Heart left ventricle (tissue), 16 donors: ENCODE measurements around the gene SCYL1. TPM values are rescaled to one million over a fixed set of nuclear protein-coding genes. Genes with fewer than 3 reads are reported as not detected.
A peak's percentile ranks its signal among the peaks of the same experiment; 100 is the strongest.

Source experiments
- ATAC-seq, 4 donors: fragments of 200-7000 bp; cut with Tn5 transposase; one replicate each; pipeline ENCODE4 v1.9.1; 2020 to 2022; ENCODE audit warnings: moderate library complexity in 4 of 4, mild to moderate bottlenecking in 3 of 4, moderate number of reproducible peaks in 1 of 4
- DNase-seq, 5 donors: peaks; one replicate each; pipeline ENCODE4 v3.0.0-alpha.2; 2020
- H3K27ac ChIP-seq, 12 donors: fragments of 200-600 bp; sonication (generic) in 4 of 12; one replicate each; pipeline versions ENCODE4 v1.5.0 to v1.8.0; 2016 to 2022; ENCODE audit warnings: mild to moderate bottlenecking in 2 of 12
- H3K27me3 ChIP-seq, 9 donors: fragments of 200-600 bp; sonication (generic) in 2 of 9; one replicate each; pipeline versions ENCODE4 v1.5.1 to v1.8.0; 2016 to 2022; ENCODE audit warnings: mild to moderate bottlenecking in 3 of 9
- H3K36me3 ChIP-seq, 9 donors: fragments of 200-600 bp; sonication (generic) in 2 of 9; one replicate each; pipeline versions ENCODE4 v1.5.0 to v1.8.0; 2018 to 2022; ENCODE audit warnings: mild to moderate bottlenecking in 2 of 9
- H3K4me1 ChIP-seq, 12 donors: fragments of 200-600 bp; sonication (generic) in 4 of 12; one replicate each; pipeline versions ENCODE4 v1.5.0 to v1.8.0; 2016 to 2022; ENCODE audit warnings: mild to moderate bottlenecking in 3 of 12
- H3K4me3 ChIP-seq, 12 donors: fragments of 200-600 bp; sonication (generic) in 4 of 12; one replicate each; pipeline versions ENCODE4 v1.5.0 to v1.8.0; 2017 to 2022; ENCODE audit warnings: mild to moderate bottlenecking in 9 of 12, moderate library complexity in 4 of 12
- H3K9me3 ChIP-seq, 12 donors: fragments of 200-600 bp; sonication (generic) in 4 of 12; one replicate each; pipeline versions ENCODE4 v1.5.0 to v1.8.0; 2016 to 2022; ENCODE audit warnings: mild to moderate bottlenecking in 1 of 12
- CTCF ChIP-seq, 12 donors: fragments of 200-600 bp; sonication (generic) in 4 of 12; IDR thresholded peaks; one replicate each; pipeline versions ENCODE4 v1.5.0 to v1.8.0; 2018 to 2022; ENCODE audit warnings: antibody characterized with exemption in 12 of 12, mild to moderate bottlenecking in 5 of 12
- POLR2A ChIP-seq, 2 donors: fragments of 450-650 bp; IDR thresholded peaks; one replicate each; pipeline ENCODE4 v1.6.1; 2017; ENCODE audit warnings: antibody characterized with exemption in 2 of 2, mild to moderate bottlenecking in 2 of 2, moderate library complexity in 2 of 2
- WGBS, 4 donors: extraction: QIAGEN DNeasy Blood & Tissue Kit in 2 of 4; methylation state at CpG; one replicate each; pipeline versions ENCODE4 v1.1.5 to v1.1.7; 2013 to 2018; 5-methylcytosine and 5-hydroxymethylcytosine counted together
- intact Hi-C, 10 donors: fragments of 100-400 bp; cut with DNase I; formaldehyde crosslinking; loops; one replicate each; pipeline versions ENCODE4 v1.11.1 to v1.14.2; 2022
- polyA plus RNA-seq, 2 donors: library from polyadenylated mRNA; stranded (reverse); fragments of 200-250 nt; gene quantifications; one replicate each; pipeline ENCODE4 v1.2.3, GENCODE V29; 2013
- total RNA-seq, 9 donors: library from RNA; depleted of rRNA in 2 of 9; stranded (reverse); fragments of >200 nt in 2 of 9; fragmentation: NEBNext Ultra II Directional in 3 of 9; extraction: Animal tissue kit (Norgen Biotek cat#: 25700) in 3 of 9; gene quantifications; one replicate each; pipeline versions ENCODE4 v1.1.0 to v1.2.4, GENCODE V29; 2016 to 2023
- donor health status: ischemic (EF 13 %, LVEDD 7.1; RV severe dilation, severe dysfunction).
- donor health status: healthy with polysubstance abuse.
- donor health status: DM: no; HTN: yes; CAD: no.
- donor health status: DM: no; HTN: no; CAD: no.
- donor health status: ischemic (EF 25% LVEDD 6.9; RV normal size, moderate dysfunction).
- donor health status: ischemic (EF 25% LVEDD 5.7; RV mildly dilated, moderate dysfunction).
- donor health status: healthy.
- donor health status: DM: yes; HTN: yes; CAD: no.
- donor health status: ischemic (EF 35%, LVEDD 5.7; RV mildly dilated, moderate dysfunction).
- donor health status: nonischemic (EF 11% LVEDD 7.7; RV severe dilation, severe dysfunction).
- donor health status: DM: yes; HTN: yes; CAD: no.
- donor health status: PGD.
- donor health status: ischemic (EF 29% LVEDD 5.4; RV normal size, mild dysfunction).
- donor health status: nonischemic (EF 23%, LVEDD 6.1; RV moderate dilation, normal function).

Gene SCYL1
- total and polyA plus RNA-seq, 11 donors, result 51.6 to 135 (median 64.2) TPM

- WGBS, 4 donors, result 0 to 1% (median 0%) methylated on average over 3 of the region's 3 CpGs
- Histone ChIP-seq H3K27ac (peak overlapping the region; percentile 90 to 100 (median 99)), H3K4me3 (peak overlapping the region; percentile 70 to 90 (median 81)), H3K36me3 (peaks cover 15 to 66% (median 56%) of the 10 kb centered on the region in 9 donors), H3K4me1 (peaks cover 0 to 36% (median 22%) of the 10 kb centered on the region in 12 donors), H3K9me3 (no peaks in the 10 kb centered on the region), H3K27me3 (no peaks in the 10 kb centered on the region)
- intact Hi-C loops, result no loop called here
- peak in 1 of 2 donors; percentile 9 for TF ChIP-seq POLR2A (IDR thresholded peaks at IDR 0.05)
- TF ChIP-seq CTCF (IDR thresholded peaks at IDR 0.05), result no peak
- DNase-seq (peak in 1 of 5 donors; percentile 18), ATAC-seq (no peak)
Measured at GRCh38 chr11:65501472-65502273, 23.2 kb upstream of the SCYL1 start.

- TF ChIP-seq CTCF (IDR thresholded peaks at IDR 0.05) (no peak), POLR2A (IDR thresholded peaks at IDR 0.05) (no peak)
- intact Hi-C loops, result no loop called here
- H3K27me3 ChIP-seq, result no peaks in the 10 kb centered on the region
- ATAC-seq (no peak), DNase-seq (no peak)
- peak overlapping the region; percentile 70 to 90 (median 81) for H3K4me3 ChIP-seq
- H3K27ac ChIP-seq, result peak overlapping the region in 11 of 12 donors; percentile 27 to 100 (median 99)
- H3K4me1 ChIP-seq, result peaks cover 0 to 36% (median 20%) of the 10 kb centered on the region in 12 donors
- H3K9me3 ChIP-seq, result no peaks in the 10 kb centered on the region
- peaks cover 15 to 69% (median 58%) of the 10 kb centered on the region in 9 donors for H3K36me3 ChIP-seq
Measured at GRCh38 chr11:65502274-65502554, 22.7 kb upstream of the SCYL1 start.

GRCh38 chr11:65502555-65503367, 22.1 kb upstream of the SCYL1 start:
- H3K27ac ChIP-seq, result peak overlapping the region in 10 of 12 donors; percentile 27 to 100 (median 98)
- peaks cover 0 to 42% (median 21%) of the 10 kb centered on the region in 12 donors for H3K4me1 ChIP-seq
- peak in 1 of 2 donors; percentile 13 for TF ChIP-seq POLR2A (IDR thresholded peaks at IDR 0.05)
- TF ChIP-seq CTCF (IDR thresholded peaks at IDR 0.05), result no peak
- H3K9me3 ChIP-seq, result no peaks in the 10 kb centered on the region
- intact Hi-C loops, result no loop called here
- peak overlapping the region; percentile 70 to 90 (median 81) for H3K4me3 ChIP-seq
- H3K36me3 ChIP-seq, result peaks cover 15 to 69% (median 58%) of the 10 kb centered on the region in 9 donors
- 0 to 1% (median 0%) methylated on average over 6 of the region's 6 CpGs for whole genome bisulfite sequencing, 4 donors
- ATAC-seq (no peak), DNase-seq (peak in 1 of 5 donors; percentile 4)
- H3K27me3 ChIP-seq, result no peaks in the 10 kb centered on the region

- H3K36me3 ChIP-seq, result peaks cover 15 to 69% (median 58%) of the 10 kb centered on the region in 9 donors
- H3K4me1 ChIP-seq, result peaks cover 0 to 45% (median 22%) of the 10 kb centered on the region in 12 donors
- peak overlapping the region; percentile 70 to 90 (median 81) for H3K4me3 ChIP-seq
- no peak for TF ChIP-seq CTCF (IDR thresholded peaks at IDR 0.05)
- no peak for TF ChIP-seq POLR2A (IDR thresholded peaks at IDR 0.05)
- 0 to 1% (median 0%) methylated on average over 3 of the region's 3 CpGs for WGBS, 4 donors
- no peaks in the 10 kb centered on the region for H3K9me3 ChIP-seq
- intact Hi-C loops, result no loop called here
- ATAC-seq (no peak), DNase-seq (no peak)
- H3K27ac ChIP-seq, result peak overlapping the region in 9 of 12 donors; percentile 57 to 100 (median 99)
- H3K27me3 ChIP-seq, result no peaks in the 10 kb centered on the region
Measured at GRCh38 chr11:65503368-65503948, 21.4 kb upstream of the SCYL1 start.
